ENCODE measurements around the gene RBSN.

DNA sequence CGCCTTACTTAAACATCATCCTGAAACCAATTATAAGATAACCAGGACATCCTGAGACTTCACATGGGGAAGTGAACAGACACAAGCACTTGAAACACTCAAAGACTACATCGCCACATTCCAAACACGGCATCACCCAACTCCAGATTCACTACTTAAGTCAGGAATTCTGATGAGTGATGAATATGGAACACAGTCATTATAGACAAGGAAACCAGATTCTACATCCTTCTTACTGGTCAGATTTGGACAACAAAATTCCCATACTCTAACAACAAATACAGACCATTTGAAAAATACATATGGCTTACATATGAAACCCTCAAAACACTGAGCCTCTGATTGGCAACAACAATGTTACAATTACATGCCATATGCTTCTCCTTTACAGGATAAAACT is 13.1 kb upstream of the RBSN start:
- TF ChIP-seq, protein P1, sequence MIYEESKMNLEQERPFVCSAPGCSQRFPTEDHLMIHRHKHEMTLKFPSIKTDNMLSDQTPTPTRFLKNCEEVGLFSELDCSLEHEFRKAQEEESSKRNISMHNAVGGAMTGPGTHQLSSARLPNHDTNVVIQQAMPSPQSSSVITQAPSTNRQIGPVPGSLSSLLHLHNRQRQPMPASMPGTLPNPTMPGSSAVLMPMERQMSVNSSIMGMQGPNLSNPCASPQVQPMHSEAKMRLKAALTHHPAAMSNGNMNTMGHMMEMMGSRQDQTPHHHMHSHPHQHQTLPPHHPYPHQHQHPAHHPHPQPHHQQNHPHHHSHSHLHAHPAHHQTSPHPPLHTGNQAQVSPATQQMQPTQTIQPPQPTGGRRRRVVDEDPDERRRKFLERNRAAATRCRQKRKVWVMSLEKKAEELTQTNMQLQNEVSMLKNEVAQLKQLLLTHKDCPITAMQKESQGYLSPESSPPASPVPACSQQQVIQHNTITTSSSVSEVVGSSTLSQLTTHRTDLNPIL (CRISPR knock-in tag; IDR thresholded peaks at IDR 0.05; ENCODE audit: low read depth) = no peak
- no peak for TF ChIP-seq ZFP3 (CRISPR knock-in tag; IDR thresholded peaks at IDR 0.05)
